ENCODE data around the gene ALS2. TPM values are rescaled to one million over a fixed set of nuclear protein-coding genes. Genes with fewer than 3 reads are reported as not detected.
"Not testable (repeated sequence)": the region's sequence is repeated elsewhere in the genome, so short reads cannot be mapped to it uniquely, and the experiment has no call there.

Gene ALS2
- total and polyA plus RNA-seq, 3 donors from 2014 or later = 14.0 to 19.2 (median 17.0) TPM

DNA sequence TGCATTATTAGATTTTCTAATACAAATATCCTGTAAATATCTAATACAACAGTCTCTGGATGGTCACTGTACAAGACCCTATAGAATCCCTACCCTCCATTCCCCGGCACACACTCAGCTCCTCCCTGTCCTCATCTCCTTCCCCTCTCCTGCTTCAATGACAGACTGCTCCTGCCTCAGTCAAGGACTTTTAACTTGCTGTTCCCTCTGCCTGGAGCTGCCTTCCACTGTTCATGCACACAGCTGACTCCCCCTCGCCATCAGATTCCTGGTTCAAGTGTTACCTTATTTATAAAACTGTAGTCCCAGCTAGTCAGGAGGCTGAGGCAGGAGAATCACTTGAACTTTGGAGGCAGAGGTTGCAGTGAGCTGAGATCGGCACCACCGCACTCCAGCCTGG is 28.9 kb upstream of the ALS2 start:
- intact Hi-C loops (cut with DNase I; ENCODE audit: low total_unique reads) = no loop called here
- TF ChIP-seq CTCF (IDR thresholded peaks at IDR 0.05) (no peak), POLR2A (IDR thresholded peaks at IDR 0.05) (no peak)
- no peaks in the 10 kb centered on the region for H3K27me3 ChIP-seq
- H3K27ac ChIP-seq = no peak overlapping the region
- WGBS, 2 donors = 75 to 76% methylated on average over 3 to 4 of the region's 4 CpGs
- H3K4me1 ChIP-seq = peaks cover 9% of the 10 kb centered on the region
- H3K9me3 ChIP-seq = no peaks in the 10 kb centered on the region
- H3K4me3 ChIP-seq = no peak overlapping the region
- no peaks in the 10 kb centered on the region for H3K36me3 ChIP-seq (ENCODE audit: low read depth, missing control alignments)
- no peak for DNase-seq

GRCh38 chr2:201808027-201808426 is 27.3 kb upstream of the ALS2 start:
- Histone ChIP-seq H3K27me3 (no peaks in the 10 kb centered on the region), H3K36me3 (ENCODE audit: low read depth, missing control alignments) (no peaks in the 10 kb centered on the region), H3K4me1 (peaks cover 9% of the 10 kb centered on the region), H3K27ac (no peak overlapping the region), H3K9me3 (no peaks in the 10 kb centered on the region), H3K4me3 (no peak overlapping the region)
- no peak for TF ChIP-seq POLR2A (IDR thresholded peaks at IDR 0.05)
- no peak for TF ChIP-seq CTCF (IDR thresholded peaks at IDR 0.05)
- 47 to 59% methylated on average over 2 of the region's 2 CpGs for WGBS, 2 donors
- no peak for DNase-seq
- intact Hi-C loops (cut with DNase I; ENCODE audit: low total_unique reads) = no loop called here

DNA sequence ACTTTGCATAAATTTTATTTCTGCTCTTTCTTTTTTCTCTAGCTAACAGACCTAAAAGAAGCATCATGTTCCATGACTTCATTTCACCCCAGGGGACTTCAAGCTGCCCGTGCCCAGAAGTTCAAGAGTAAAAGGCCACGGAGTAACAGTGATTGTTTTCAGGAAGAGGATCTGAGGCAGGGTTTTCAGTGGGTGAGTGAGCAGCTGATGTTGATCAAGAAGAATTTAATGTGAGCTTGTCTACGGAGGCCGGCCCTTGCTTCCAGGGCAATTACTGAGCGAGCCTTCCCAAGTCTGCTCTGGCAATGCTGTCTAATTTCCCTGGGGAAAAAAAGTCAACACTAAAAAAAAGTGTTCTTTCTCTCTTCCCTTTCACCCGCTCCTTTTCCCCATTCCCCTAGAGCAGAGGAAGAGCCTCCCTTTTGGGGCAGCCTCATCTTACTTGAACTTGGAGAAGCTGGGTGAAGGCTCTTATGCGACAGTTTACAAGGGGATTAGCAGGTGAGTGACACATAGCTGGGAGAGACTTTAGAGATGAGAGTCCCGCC is 26.8 kb upstream of the ALS2 start:
- no peaks in the 10 kb centered on the region for H3K9me3 ChIP-seq
- H3K4me1 ChIP-seq = peaks cover 9% of the 10 kb centered on the region
- intact Hi-C loops (cut with DNase I; ENCODE audit: low total_unique reads) = no loop called here
- no peaks in the 10 kb centered on the region for H3K36me3 ChIP-seq (ENCODE audit: low read depth, missing control alignments)
- H3K4me3 ChIP-seq = no peak overlapping the region
- DNase-seq = peak; percentile 60
- TF ChIP-seq CTCF (IDR thresholded peaks at IDR 0.05) = no peak
- no peak for TF ChIP-seq POLR2A (IDR thresholded peaks at IDR 0.05)
- no peaks in the 10 kb centered on the region for H3K27me3 ChIP-seq
- WGBS, 2 donors = 37 to 48% methylated on average over 8 of the region's 8 CpGs
- H3K27ac ChIP-seq = peak overlapping the region in 1 of 2 donors; percentile 20

- intact Hi-C loops (cut with DNase I; ENCODE audit: low total_unique reads) = no loop called here
Observed at GRCh38 chr2:201806442-201807170, 25.9 kb upstream of the ALS2 start, which contains the start of gene CDK15. CDK15 (plus strand) TSS chr2:201806537; CDS start chr2:201806665, 128 bp downstream.

DNA sequence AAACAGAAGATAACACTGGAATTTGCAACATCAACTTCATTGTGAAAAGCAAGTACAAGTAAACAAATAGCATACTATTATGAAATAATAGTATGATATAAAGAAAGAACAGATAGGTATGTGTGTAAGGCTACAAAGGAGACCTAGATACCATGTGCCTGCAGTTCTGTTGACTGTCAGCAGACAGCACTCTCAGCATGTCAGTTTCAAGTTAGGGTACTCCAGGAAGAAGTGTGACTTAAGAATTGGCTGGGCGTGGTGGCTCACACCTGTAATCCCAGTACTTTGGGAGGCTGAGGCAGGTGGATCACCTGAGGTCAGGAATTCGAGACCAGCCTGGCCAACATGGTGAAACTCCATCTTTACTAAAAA is 18.2 kb upstream of the ALS2 start:
- intact Hi-C loops (cut with DNase I; ENCODE audit: low total_unique reads); H3K36me3 ChIP-seq (ENCODE audit: low read depth, missing control alignments); H3K27me3 ChIP-seq; H3K4me3 ChIP-seq; DNase-seq; H3K27ac ChIP-seq; H3K4me1 ChIP-seq; H3K9me3 ChIP-seq: not testable (repeated sequence)
- 86 to 88% methylated on average over 1 to 2 of the region's 2 CpGs for WGBS, 2 donors

More at GRCh38 chr2:201806442-201807170, 25.9 kb upstream of the ALS2 start, which contains the start of gene CDK15:
- no peak within 1 kb of the TSS for H3K4me3 ChIP-seq
- peak within 1 kb of the TSS in 1 of 2 donors; percentile 20 for H3K27ac ChIP-seq
- DNase-seq = peak; percentile 65
- H3K36me3 ChIP-seq (ENCODE audit: low read depth, missing control alignments) = no peaks in the 10 kb centered on the region
- H3K9me3 ChIP-seq = no peaks in the 10 kb centered on the region
- no peaks in the 10 kb centered on the region for H3K27me3 ChIP-seq
- peaks cover 9% of the 10 kb centered on the region for H3K4me1 ChIP-seq
- TF ChIP-seq POLR2A (IDR thresholded peaks at IDR 0.05) (no peak), CTCF (IDR thresholded peaks at IDR 0.05) (no peak)
- 15 to 31% methylated on average over 10 of the region's 10 CpGs for WGBS, 2 donors

Data from testis (tissue), 3 donors.